ENCODE data around the gene CDC42BPB.

- TF ChIP-seq CTCF (IDR thresholded peaks at IDR 0.05; ENCODE audit: insufficient read depth, low read depth, low read length) (no peak), EZH2 (IDR thresholded peaks at IDR 0.05; ENCODE audit: insufficient read depth, low read length) (no peak)
Observed at GRCh38 chr14:102897299-102898027, 159.9 kb downstream of the CDC42BPB start.
